NCI-H2196 treated with DMSO at 0.1 percent for 48 hours (cell line): Measurements from ENCODE around the gene SYPL2.
"Not testable (repeated sequence)": the region's sequence is repeated elsewhere in the genome, so short reads cannot be mapped to it uniquely, and the experiment has no call there.

Source experiments
- DNase-seq: peaks from one replicate; lab custom pipeline; 2025; ENCODE audit not compliant: unreplicated experiment; lab: John Stamatoyannopoulos, UW

The SYPL2 gene

DNA sequence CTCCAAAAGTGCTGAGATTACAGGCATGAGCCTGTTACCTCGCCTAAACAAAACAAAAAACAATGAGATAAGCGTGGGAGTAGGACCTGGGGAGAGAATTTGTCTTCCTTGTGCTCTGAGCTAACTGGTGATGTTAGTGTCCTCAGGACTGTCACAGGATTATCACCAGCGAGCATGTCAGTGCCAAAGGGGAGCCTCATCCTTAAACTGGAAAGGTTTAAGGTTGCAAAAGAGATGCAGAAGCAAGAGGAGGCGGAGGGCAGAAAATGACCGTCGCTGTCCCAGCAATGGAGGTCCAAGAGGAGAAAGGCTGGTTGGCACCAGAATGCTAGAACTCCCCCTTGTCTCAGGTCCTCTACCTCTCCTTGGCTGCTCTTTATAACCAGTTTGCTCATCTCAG, 3.9 kb downstream of the SYPL2 start:
- no peak for DNase-seq

DNA sequence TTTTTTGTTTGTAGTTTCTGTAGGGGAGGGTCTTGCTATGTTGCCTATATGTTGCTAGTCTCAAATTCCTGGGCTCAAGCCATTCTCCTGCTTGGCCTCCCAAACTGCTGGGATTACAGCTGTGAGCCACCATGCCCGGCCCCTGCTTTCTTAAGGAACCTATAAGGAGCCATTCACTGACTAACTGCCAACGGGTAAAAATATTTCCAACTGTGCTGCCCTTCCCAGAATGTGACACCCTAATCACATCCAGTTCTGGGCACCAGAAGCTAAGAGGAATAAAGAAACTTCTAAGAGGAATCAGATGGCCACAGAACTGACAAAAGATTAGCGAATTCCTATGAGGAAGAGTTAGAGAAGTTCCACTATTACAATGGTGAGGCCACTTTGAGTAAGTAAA, 6.4 kb downstream of the SYPL2 start:
- DNase-seq = no peak

DNA sequence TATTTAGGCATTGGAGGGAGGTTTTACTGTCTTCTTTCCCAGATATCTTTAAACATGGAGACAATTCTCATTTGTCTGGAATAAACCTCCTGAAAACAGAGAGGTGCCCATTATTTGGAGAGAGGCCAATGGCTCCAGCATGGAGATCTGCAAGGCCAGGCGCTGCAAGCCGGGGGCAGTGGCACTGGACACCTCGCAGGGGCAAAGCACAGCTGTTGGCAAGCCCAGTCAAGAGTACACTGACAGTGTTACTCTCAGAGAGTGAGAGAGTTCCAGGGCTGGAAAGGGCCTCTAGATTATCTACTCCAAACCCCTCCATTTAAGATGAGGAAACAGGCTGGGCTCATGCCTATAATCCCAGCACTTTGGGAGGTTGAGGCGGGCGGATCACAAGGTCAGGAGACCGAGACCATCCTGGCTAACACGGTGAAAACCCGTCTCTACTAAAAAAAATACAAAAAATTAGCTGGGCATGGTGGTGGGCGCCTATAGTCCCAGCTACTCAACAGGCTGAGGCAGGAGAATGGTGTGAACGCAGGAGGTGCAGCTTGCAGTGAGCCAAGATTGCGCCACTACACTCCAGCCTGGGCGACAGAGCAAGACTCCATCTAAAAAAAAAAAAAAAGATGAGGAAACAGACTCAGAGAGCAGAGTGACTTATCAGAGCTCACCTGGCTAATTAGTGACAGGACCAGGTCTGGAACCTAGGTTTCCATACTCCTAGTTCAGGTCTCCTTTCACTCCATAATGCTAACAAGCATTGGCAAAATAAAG, 7.1 kb downstream of the SYPL2 start:
- DNase-seq = not testable (repeated sequence)

DNA sequence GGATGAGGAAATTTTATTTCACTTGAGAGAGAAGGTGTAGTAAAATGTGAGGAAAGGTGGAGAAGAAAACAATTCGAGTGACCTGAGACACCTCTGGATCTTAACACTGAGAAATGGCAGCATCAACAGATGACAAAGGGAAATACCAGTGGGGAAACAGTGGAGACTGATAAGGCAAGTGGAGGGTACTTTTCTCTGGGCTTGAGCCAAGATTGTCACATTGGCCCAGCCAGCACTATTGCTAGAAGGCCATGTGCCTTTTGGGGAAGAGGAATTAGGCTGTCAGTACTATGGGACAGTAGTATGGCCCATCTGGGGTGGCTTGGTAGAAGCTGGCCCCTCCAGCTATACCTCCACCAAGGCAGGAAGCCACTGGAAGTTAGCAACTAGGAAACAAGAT, 8.4 kb downstream of the SYPL2 start:
- DNase-seq = no peak

DNA sequence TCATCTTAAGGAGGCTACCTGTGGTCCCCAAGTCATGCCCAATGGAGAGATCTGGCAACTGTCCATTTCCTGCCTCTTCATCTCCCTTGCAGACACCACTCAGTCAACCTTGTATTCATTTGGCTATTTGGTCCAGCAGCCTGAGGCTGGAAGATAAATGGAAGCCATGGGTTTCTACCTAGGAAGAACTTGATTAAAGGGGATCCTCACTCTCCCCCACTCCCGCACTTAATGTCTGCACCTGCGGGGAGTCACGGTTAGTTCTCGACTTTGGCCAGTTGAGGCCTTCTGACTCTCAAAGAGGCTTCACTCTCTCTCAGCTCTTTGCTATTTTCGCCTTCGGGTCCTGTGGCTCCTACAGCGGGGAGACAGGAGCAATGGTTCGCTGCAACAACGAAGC, 8.9 kb downstream of the SYPL2 start:
- DNase-seq = no peak

DNA sequence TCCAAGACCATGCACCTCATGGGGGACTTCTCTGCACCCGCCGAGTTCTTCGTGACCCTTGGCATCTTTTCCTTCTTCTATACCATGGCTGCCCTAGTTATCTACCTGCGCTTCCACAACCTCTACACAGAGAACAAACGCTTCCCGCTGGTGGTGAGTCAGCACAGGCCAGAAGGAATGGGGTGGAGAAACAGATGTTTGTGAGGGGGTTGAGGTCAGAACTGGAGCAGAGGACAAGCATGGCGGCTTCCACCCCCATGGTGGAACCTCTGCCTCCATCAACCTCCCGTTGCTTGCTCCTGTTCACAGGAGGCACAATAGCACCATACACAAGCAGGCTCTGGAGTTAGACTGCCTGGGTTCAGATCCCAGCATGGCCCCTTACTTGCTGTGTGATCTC, 10.5 kb downstream of the SYPL2 start:
- no peak for DNase-seq

DNA sequence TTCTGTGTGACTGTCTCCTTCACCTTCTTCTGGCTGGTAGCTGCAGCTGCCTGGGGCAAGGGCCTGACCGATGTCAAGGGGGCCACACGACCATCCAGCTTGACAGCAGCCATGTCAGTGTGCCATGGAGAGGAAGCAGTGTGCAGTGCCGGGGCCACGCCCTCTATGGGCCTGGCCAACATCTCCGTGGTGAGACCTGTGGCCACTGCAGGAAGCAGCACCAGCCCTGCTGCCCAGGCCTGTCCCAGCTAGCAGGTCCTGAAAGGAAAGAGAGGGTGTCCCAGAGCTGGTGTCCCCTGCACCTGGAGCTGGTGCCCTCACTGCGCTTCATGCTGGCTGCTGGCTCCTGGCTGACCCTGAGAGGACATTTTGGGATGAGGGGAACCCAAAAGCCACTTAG, 11.5 kb downstream of the SYPL2 start:
- no peak for DNase-seq

DNA sequence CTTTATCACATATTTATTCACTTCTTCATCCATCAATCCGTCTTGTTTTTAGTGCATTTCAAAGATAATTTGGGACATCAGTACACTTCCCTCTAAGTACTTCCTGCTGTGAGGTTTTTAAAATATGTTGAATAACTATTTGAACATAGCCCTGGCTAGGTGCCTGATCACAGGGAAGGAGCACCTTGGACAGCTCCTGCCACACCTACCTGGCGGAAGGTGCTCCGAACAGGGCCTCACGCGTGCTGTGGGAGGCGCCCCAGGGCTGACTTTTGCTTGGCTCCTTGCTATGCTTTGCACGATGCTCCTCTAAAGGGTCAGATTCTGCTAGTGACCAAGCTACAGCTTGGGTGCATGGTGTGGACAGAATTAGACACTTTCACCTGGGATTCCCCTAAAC, 12.5 kb downstream of the SYPL2 start:
- no peak for DNase-seq

DNA sequence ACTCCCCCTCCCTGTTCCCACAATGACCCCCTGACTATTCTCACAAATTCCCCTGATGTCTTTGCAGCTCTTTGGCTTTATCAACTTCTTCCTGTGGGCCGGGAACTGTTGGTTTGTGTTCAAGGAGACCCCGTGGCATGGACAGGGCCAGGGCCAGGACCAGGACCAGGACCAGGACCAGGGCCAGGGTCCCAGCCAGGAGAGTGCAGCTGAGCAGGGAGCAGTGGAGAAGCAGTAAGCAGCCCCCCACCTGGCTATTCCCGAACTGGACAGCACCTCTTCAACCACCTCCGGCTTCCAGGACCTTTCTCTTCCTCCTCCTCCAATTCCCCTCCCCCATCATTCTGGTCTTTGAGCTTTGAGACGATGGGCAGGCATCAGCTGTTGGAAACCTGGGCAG, 13.0 kb downstream of the SYPL2 start:
- DNase-seq = no peak

DNA sequence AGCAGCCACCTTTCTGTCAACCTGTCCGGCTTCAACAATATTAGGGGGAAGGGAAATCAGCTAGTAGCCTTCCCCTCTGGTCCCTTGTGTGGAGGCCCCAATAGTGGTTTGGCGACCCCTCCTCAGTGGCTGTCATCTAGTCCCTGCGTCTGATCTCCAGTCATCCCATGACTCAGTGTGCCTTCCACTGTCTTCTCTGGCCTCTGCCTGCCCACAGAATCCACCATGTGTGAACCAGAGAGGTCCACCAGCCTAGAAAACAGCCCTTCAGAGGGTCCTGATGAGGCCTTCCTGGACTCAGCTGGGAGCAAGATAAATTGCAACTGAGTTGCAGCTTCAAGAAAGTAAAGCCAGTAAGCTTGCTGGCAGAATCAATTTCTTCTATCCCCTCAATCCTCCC, 13.6 kb downstream of the SYPL2 start:
- DNase-seq = no peak

DNA sequence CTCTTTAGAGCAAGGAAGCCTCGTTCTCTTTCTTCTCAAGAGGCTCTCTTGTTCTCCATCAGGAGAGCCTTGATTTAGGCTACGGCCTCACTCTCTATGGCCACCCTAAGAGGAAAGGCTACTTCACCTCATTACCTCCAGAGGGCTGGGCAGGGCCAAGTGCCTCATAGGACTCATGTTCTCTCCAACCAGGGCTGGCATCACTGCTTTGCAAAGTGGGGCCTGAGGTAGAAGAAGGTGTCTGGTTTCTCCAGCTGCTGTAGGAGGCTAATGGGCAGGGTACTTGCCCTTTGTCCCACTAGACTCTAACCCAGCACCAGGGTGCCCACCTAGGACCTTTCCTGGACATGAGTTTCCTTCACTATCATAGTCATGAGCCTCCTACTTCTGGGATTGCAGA, 15.3 kb downstream of the SYPL2 start:
- DNase-seq = no peak

DNA sequence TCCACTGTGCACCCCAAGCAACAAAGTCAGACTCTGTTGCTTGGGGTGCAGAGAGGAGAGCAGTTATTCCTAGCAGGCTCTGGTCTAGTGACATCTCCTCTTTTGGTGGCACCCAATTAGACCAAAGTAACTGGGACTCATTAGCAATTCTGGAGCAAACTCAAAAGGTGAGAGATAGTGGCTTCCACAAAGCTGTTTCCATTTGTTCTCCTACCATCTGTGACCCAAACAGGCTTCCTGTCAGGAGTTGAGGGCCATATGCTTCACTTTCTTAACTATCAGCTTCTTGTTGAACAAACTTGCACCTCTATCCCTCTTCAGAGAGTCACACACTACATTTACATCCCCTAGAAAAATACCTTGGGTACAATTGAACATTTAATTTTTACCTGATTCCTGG, 15.9 kb downstream of the SYPL2 start:
- DNase-seq = no peak

DNA sequence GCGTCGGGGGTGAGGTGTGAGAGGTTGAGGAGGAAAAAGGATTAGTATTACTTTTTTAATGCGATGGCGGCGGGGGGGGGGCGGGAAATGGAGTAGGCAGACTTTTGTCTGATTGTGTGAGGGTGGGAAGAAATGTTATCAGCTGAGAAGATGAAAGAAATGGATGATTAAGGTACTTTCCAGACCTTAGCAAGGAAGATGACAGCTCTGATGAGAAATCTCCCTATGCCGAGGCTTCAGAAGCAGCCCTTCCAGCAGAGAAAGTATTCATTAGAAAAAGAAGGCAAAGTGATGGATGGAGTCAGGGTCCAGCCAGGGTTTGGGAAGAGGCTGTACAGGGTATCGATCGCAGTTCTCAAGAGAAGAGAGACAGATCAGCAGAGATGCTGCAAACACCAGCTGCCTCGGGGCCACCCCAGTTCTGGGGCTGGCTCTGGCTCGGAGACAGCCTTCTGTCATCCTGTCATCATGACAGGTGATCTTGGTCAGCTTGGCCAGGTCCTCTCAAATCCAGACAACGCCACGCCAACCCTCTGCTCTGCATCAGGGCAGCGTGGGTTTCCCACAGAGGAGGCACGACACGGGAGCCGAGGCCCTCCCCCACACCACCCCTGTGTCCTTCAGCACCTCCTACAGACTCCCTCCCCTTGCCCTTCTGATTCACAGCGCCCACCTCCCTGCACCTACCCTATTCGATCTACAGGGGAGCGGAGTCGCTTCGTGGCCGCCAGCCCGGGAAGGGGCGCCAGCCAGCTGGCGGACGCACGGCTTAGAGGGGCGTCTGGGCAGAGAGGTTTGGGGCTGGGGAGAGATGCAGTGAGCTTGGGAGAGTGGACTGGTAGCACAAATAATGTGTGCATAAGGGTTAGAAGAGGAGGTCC, 16.7 kb downstream of the SYPL2 start:
- DNase-seq = no peak

DNA sequence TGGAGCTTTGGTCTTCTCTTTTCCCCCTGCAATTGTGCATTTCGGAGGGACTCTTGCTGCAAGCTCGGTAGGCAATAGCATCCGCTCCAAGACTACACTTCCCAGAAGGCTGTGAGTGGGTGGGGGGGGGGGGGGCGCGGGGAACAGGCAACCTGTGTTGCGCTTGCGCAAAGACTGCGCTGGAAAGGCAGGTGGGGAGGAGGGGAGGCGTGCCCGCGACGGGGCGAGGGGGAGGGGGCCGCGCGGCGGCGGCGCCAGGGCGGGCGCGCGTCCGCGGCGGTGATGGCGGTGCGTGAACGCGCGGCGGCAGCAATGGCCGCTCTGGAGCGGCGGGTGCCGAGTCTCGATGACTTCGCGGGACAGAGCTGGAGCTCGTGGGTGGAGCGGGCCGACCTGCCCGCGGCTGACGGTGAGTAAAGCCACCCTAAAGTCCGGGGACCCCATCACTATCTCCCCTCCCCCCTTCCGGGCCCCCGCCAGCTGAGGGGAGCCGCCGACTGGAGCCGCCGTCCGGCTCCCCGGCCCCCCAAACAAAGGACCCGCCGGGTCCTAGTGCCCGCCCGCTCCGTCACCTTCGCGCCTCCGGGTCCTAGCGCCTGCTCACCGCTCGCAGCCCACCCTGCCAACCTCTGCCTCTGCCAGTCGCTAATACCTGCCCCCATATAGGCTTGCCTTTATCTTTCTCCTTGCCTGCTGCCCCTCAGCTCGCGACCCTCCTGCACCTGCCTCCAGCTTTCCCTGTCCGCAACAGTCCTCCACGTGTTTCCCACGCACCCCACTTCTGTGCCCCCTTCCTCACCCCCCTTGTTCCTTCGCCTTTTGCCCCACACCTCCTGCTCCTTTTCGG, 17.5 kb downstream of the SYPL2 start, which contains the start of gene ATXN7L2:
Gene ATXN7L2 (plus strand): TSS at position 234 of the 847 bp plus-strand sequence. CDS start 49 bp downstream, at position 283.
- DNase-seq = peak; percentile 89

DNA sequence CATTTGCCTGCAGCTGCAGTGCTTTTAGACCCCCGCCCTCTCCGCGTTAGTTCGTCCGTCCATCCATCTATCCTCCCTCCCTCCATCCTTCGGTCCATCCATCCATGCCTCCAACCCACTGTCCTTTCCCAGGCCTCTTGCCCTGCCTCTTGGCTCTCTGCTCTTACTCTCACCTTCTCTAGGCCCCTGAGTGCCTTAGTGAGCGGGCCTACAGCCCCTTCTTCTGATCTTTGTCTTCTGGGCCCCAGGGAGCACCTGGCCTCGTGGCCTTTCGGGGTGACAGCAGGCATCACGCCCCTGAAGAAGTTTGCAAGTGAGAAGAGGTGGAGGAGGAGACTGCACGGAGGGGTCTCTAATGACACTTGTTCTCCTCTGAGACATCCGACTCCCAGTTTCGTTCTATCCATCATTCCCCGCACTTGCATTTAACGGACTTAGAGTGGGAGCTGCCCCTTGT, 18.2 kb downstream of the SYPL2 start:
- DNase-seq = no peak

DNA sequence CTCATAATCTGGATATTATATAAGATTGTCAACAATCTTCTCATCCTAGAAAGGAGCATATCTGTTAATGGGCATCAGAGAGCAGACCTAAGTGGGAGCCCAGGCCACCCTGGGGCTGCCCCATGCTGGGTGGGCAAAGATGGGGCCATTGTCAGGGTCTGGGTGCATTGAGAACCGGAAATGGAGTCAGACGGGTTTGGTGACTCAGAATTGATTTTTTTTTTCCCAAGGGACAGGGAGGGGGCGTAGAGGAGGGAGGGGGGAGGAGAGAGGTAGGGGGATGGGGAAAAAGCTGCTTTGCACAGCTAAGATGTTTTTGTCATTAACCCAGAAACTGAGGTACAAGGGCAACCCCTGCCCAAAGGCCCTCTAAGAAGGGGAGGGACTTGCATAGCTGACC, 18.7 kb downstream of the SYPL2 start:
- DNase-seq = no peak

DNA sequence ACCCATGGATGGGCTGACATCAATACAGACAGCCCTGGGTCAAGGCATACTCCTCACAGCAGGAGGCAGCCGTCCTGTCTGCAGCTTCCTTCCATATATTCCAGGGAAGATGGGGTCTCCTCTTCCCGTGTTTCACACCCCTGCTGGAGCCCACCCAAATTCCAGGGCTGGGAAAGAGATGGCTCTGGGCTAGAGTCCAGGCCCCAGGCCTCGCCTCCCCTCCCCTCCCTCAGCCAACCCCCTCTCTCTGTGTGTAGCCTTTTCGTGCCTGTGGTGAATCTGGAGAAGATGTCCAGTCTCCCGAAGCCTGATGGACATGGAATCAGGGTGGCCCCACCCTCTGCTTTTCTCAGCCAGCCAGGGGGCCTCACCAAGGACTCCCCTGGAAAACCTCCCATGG, 20.9 kb downstream of the SYPL2 start:
- no peak for DNase-seq

DNA sequence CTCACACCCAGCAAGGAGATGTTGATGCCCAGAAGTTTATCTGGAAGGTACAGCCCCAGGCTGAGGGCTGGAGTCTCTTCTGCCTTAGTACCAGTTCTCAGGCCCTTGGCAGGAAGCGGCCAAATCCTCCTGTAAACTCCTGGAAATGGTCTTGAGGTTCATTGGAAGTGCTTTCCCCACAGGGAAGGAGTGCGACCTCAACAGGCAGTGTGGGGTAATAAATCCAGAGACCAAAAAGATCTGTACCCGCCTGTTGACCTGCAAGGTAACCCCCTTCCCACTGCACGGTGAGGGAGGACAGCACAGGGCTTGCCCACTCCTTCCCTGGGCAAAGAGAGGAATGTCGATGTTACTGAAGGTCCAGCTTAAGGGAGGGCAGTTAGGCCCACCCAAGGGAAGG, 21.9 kb downstream of the SYPL2 start:
- DNase-seq = no peak

DNA sequence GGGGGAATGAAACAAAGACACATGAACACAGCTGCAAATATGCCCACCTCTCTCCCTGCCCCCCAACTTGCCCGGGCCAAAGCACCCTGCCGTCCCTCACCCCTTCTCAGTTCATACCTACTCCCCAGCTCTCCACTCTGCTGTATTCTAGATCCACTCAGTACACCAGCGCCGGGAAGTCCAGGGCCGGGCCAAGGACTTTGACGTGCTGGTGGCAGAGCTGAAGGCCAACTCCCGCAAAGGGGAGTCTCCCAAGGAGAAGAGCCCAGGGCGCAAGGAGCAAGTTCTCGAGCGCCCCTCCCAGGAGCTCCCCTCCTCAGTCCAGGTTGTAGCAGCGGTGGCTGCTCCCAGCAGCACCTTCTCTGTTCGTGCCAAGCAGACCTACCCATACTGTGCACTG, 22.4 kb downstream of the SYPL2 start:
- DNase-seq = no peak

DNA sequence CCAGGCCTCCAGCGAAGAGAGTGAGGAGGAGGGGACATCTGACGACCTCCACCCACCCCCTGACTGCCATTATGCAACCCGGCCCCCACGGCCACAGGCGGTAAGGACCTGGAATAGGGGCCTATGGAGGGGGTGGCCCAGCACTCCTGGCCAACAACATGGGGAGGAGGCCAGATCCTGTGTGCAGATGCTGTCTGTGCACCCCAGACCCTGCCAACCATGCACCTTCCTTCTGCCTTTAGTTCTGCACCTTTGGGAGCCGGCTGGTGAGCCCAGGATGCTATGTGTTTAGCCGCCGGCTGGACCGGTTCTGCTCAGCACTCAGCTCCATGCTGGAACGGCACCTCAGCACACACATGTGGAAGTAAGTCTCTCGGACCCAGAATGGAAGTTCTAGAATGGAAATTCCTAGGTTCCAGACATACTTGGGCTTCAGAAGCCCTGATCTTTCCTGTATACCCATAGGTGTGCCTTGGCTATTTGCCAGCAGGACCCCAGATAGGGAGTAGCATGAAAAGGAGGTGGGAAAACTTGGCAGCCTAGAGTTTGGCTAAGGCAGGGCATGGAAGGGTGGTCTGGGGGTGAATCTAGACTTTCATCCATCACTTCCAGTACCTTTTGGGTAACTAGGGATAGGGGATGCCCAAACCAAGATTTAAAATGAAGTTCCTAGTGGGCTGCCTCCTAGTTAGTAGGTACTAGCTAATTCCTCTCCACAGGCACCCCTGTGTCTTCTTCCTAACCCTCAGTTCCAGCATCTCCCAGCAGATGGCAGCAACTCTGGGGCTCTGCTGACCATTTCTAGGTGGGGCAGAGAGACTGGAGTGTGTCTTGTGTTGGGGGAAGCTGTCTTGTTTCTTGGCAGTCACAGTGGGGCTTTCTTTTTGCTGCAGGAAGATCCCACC, 23.9 kb downstream of the SYPL2 start:
- peak; percentile 20 for DNase-seq
